Epidermal melanocyte (primary cell): Measurements from ENCODE around the gene CCDC106.
A peak's percentile ranks its signal among the peaks of the same experiment; 100 is the strongest.

Source experiments
- DNase-seq: peaks from one replicate; pipeline ENCODE4 v3.0.0; 2011; ENCODE audit warnings: low spot score; ENCODE audit not compliant: insufficient read length

The CCDC106 gene

DNA sequence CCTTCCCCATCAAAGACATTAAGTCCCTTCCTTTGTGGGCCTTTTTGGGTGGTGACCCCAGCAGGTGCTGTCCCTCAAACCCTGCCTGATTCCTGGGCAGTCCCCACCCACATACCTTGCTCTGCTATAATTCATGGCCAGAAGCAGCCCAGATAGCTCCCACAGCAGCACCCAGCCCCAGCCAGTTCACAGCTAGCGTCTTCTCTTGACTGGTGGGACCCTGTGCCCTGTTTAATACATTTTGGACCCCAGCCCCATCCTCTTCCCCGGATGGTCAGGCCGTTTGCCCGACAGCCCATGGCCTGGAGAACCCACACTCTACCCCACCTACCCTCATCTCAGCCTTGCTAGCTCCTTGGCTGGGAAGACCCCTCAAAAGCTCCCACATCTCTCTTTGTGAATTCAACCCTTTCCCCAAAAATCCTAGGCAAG, 2.1 kb downstream of the CCDC106 start:
- no peak for DNase-seq

- DNase-seq, result no peak
Observed at GRCh38 chr19:55650602-55651230, 2.7 kb downstream of the CCDC106 start.

GRCh38 chr19:55651236-55651635, 3.2 kb downstream of the CCDC106 start:
- no peak for DNase-seq

DNA sequence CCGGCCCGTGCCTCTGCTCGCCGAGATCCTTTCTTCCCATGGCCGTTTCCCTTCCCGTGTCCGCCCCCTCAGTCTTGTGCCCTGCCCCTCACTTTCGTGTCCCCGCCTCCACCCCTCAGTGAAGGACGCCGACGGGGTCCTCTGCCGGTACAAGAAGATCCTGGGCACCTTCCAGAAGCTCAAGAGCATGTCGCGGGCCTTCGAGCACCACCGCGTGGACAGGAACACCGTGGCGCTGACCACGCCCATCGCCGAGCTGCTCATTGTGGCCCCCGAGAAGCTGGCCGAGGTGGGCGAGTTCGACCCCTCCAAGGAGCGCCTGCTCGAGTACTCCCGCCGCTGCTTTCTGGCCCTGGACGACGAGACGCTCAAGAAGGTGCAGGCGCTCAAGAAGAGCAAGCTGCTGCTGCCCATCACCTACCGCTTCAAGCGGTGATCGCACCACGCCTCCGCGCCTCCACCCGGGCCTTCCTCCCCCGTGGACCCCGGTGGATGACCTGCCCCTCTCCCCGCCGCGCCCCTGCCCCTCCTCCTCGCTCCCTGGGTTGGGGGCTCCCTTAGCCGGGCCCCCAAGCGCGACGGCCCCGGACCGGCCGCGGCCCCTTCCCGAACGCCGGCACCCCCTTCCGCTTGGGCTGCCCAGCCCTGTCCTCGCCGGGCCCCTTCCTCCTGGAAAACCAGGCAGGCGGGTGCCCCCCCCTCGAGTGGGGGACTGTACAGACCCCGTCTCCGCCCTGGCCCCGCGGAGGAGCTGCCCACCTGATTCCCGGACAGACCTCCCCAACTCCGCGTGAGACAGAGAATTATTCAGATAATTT, 4.5 kb downstream of the CCDC106 start:
- DNase-seq, result peak; percentile 4

DNA sequence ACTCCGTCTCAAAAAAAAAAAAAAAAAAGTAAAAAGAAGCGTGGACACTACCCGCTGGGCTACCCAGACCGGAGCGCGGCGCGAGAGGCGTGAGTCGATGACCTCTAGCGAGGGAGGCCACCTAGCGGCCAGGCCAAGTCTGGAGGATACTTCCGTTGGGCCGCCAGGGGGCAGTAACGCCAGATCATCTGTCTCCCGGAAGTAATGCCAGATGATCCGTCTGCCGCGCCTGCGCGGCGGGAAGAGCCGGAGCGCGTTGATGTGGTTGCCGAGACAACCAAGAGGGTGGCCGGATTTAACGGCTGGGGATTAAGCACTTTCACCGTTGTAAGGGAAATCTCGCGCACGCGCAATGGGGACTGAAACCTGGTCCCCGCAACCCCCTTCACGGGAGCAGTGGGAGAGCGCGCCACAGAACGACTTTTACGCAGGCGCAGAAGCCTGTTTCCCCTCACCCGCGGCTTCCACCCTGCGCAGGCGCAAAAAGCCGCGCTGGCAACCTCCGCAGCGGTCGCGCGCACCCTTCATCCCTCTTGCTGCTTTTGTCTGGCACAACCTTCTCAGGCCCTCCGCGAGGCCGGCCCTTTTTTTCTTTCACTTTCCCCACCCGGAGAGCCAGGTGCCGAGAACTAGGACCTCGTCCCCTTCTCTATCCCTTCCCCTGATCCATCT, 5.8 kb downstream of the CCDC106 start:
- peak; percentile 98 for DNase-seq

DNA sequence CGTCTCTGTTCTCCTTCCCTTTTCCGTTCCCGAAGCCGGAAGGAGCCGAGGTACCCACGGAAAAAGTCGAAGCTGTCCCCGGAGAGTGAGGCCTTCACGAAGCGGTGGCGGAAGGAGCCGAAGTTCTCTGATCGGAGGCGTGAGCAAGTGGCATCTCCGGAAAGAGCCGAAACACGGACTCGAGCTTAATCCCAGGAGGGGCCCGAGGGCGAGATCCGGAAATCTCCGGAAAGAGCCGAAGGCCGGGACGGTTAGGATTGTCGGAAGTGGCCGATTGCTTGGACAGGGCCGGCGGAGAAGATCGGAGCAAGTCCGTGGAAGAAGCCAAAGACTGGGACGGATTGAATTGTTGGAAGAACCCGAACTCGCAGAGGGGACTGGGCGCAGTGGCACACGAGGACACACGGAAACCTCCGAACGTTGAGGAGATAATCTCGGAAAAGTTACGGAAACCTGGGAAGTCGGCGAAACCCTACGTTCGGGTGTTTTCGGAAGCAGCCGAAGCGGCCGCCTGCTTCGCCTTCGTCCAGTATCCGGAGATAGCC, 6.4 kb downstream of the CCDC106 start:
- peak; percentile 88 for DNase-seq

DNA sequence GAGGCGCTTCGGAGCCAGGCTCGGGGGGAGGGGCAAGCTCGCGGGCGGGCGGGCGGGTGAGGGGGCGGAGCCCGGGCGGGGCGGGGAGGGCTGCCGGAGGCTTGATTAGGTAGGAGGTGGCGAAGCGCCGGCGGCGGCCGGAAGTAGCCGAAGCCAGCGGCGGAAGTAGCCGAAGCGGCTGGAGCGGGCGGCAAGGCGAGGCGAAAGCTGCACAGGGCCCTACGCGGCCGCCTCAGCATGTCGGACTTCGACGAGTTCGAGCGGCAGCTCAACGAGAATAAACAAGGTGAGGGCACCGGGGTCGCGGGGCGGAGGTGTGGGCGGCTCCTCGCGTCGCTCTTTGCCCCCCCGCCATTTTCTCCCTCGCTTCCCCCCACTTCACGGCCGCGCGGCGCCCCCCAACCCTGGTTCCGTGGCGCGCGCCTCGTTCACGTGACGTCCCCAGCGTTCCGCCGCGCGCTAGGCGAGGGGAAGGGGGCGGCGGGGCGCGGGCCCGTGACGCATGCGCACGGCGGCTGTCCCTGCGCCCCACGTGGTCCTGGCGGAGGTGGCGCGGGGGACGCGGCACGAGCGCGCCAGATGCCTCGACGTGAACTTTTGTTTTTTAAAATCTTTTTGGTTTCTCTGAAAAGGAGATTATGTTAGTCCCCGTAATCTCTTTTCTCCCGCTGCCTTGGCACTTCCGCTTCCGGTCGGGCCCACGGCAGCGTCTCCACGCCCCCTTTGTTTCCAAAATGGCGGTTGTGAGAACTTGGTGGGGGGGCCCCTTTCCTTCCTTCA, 7.0 kb downstream of the CCDC106 start, which contains the start of gene U2AF2:
U2AF2 (plus strand) TSS at position 168 of the 780 bp plus-strand sequence; CDS start at position 238, 70 bp downstream.
- peak; percentile 89 for DNase-seq

- DNase-seq, result no peak
Observed at GRCh38 chr19:55655648-55656040, 7.6 kb downstream of the CCDC106 start.

GRCh38 chr19:55656552-55656951, 8.5 kb downstream of the CCDC106 start:
- no peak for DNase-seq

DNA sequence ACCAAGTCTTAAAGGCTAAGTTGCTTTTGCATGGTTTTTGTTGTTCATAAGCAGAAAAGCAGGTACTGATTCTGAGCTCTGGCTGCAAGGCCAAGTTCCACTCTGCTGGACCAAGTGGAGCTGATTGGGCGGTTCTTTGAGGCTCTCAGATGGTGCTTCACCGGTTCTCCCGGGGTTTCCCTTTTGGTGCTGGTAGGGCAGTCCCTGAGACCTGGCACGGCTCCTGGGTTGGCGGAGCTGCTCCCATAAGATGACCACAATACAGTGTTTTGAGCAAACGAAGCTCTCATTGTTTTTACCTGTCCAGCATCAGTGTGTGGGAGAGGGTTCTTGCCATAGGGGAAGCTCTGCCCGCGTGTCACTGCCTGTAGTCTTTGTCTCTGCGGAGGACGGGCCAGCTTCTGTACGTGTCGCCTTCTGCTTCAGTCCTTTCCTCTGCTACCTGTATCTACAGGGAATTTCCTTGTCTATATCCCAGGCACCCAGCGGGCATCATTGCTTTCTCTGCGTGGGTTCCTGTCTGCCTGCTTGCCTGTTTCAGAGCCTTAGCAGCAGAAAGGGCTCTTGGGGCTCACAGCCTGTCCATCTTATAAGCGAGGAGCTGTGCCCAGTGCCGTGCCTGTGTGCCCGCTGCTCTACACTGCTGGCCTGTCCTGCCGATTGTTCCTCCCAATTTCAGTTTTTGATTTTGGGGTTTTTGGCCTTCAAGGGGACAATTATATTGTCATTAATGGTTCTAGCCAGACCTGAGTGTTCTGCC, 9.2 kb downstream of the CCDC106 start:
- no peak for DNase-seq

GRCh38 chr19:55658846-55659459, 10.9 kb downstream of the CCDC106 start:
- DNase-seq, result no peak

GRCh38 chr19:55659822-55660221, 11.8 kb downstream of the CCDC106 start:
- DNase-seq, result no peak

GRCh38 chr19:55660404-55660803, 12.4 kb downstream of the CCDC106 start:
- no peak for DNase-seq

GRCh38 chr19:55660991-55661390, 13.0 kb downstream of the CCDC106 start:
- no peak for DNase-seq

DNA sequence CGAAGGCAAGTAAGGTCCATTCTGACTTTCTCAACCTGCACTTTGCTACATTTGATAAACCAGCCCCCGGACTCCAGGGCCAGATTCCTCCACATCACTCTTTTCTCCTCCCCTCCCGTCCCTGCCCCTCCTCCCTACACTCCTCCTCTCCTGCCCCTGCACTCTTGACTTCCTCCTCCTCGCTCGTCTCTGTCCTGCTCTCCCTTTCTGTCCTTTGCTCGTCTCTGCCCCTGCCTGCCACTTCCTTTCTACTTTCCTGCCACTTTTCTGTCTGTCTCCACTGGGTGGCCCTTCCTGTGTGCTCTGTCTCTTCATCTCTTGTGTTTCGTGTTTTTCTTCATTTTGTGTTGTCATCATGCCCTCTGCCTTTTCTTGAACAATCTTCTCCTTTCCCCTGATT, 13.8 kb downstream of the CCDC106 start:
- DNase-seq, result no peak

DNA sequence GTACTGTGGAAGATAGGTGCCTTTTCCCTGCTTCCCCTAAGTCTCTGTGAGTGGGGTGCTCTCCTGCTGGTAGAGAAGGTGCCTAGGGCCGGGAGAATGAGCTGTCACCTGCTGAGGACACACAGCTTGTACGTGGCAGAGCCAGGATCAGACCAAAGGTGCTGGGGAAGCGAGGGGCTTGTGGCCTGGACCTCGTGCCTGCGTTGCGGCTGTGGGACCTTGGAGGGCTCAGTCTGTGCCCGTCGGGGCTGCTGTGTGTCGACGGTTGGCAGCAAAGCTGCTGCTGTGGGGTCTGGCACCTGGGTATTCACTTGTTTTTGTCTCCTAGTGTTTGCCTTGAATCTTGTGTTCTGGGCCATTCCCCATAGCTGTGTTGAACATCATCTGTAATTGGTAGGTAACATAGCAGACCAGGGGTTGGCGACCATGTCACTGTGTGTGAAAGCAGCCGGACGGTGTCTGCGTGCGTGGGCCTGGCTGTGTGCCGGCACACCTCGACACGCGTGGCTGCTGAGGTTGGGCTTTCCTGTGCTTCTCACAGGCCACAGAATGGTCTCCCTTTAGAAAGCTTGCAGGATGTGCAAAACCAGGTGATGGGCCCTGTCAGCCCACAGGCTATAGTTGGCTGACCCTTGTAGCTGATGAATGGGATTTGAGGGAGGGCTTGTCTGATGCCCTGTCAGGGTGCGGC, 16.0 kb downstream of the CCDC106 start:
- no peak for DNase-seq

GRCh38 chr19:55666343-55667005, 18.5 kb downstream of the CCDC106 start:
- DNase-seq, result no peak

DNA sequence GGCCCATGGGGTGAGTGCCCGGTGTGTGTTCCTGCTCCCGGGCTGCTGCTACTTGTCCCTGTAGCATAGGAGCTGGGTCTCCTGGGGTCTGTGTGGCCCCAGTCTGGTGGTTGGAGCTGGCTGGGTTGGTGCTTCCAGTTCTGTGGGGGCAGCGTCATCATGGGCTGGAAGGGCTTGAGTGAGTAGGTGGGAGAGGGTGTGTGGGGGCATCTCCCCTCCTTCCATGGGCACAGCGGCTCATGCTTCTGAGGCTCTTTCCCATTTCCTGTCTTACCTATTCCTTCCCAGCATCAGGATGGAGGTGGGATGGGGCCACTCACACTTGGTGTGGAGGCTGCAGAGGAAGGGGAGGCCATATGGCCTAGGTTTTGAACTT, 19.0 kb downstream of the CCDC106 start:
- no peak for DNase-seq

GRCh38 chr19:55667511-55667910, 19.5 kb downstream of the CCDC106 start:
- DNase-seq, result no peak
